Erythroblast (primary cell): ENCODE data around the gene RNF39.

Source experiments
- GATA1 ChIP-seq: IDR thresholded peaks from 2 replicates; pipeline ENCODE4 v1.6.1; 2011; ENCODE audit warnings: low read depth, mild to moderate bottlenecking, control low read depth, low read length, moderate library complexity
- POLR2A ChIP-seq: IDR thresholded peaks from 2 replicates; pipeline ENCODE4 v1.6.1; 2011; ENCODE audit warnings: mild to moderate bottlenecking, low read length

- TF ChIP-seq POLR2A, result no peak
- TF ChIP-seq GATA1, result no peak
Measured at GRCh38 chr6:30043744-30044143, 31.8 kb downstream of the RNF39 start.
